Neural progenitor cell (in vitro differentiated cells): Measurements from ENCODE around the gene ZSWIM6.

Experiments used
- EZH2 ChIP-seq: fragments of 200-600 bp; sonication (generic); IDR thresholded peaks from 2 replicates; pipeline ENCODE4 v1.6.1; 2017; ENCODE audit warnings: antibody characterized with exemption, mild to moderate bottlenecking, moderate library complexity
- EZH2phosphoT487 ChIP-seq: fragments of 200-600 bp; sonication (generic); IDR thresholded peaks from 2 replicates; pipeline ENCODE4 v1.6.1; 2017; ENCODE audit warnings: antibody characterized with exemption
- TF ChIP-seq, protein P1 (sequence below): fragments of 200-600 bp; sonication (generic); IDR thresholded peaks from 2 replicates; pipeline ENCODE4 v1.5.1; 2017; ENCODE audit warnings: antibody characterized with exemption, mild to moderate bottlenecking

DNA sequence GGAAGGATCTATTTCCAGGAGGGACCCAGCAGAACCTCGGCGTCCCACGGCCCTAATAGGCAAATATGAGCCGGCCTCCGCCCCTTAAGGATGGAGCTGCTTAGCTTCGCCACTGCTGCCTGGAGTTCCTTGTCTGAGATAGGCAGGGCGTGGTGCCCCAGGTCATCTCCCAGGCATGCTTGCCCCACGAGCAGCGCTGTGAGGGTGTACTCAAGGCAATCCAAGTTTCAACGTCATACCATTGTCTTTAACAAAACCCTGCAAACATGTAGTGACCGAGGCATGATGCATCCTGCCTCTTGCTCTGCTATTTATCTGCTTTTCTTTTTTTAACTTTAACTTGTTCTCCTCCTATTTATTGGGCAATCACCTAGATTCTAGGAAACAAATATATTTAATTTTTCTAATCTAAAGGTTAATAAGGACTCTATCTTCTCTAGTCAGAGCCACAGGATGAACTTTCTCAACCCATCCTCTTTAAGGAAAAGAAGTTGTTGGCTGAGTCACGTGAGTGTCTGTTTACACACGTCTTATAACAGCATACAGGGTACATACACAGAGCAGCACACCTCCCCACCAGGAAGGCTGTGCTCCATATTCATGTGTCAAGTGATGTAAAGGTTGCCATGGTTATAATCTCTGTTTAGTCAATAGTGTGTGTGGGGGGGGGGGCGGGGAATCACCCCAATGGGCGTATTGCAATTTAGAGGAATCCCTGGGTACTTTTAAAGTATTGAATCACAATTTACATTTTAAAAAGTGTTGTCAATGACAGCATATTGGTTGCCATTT lies 27.3 kb upstream of the ZSWIM6 start:
- TF ChIP-seq, protein P1, sequence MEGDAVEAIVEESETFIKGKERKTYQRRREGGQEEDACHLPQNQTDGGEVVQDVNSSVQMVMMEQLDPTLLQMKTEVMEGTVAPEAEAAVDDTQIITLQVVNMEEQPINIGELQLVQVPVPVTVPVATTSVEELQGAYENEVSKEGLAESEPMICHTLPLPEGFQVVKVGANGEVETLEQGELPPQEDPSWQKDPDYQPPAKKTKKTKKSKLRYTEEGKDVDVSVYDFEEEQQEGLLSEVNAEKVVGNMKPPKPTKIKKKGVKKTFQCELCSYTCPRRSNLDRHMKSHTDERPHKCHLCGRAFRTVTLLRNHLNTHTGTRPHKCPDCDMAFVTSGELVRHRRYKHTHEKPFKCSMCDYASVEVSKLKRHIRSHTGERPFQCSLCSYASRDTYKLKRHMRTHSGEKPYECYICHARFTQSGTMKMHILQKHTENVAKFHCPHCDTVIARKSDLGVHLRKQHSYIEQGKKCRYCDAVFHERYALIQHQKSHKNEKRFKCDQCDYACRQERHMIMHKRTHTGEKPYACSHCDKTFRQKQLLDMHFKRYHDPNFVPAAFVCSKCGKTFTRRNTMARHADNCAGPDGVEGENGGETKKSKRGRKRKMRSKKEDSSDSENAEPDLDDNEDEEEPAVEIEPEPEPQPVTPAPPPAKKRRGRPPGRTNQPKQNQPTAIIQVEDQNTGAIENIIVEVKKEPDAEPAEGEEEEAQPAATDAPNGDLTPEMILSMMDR = no peak
- no peak for TF ChIP-seq EZH2phosphoT487
- no peak for TF ChIP-seq EZH2
